Hepatocyte (in vitro differentiated cells): ENCODE data around the gene APOL4.

Experiments
- CTCF ChIP-seq: fragments of 200-600 bp; sonication (generic); IDR thresholded peaks from 2 replicates; pipeline ENCODE4 v1.5.1; 2016; ENCODE audit warnings: antibody characterized with exemption, mild to moderate bottlenecking; ENCODE audit not compliant: poor library complexity
- EZH2 ChIP-seq: fragments of 200-600 bp; sonication (generic); IDR thresholded peaks from 2 replicates; pipeline ENCODE4 v1.6.1; 2016; ENCODE audit warnings: antibody characterized with exemption, mild to moderate bottlenecking, borderline replicate concordance
- EZH2phosphoT487 ChIP-seq: fragments of 200-600 bp; sonication (generic); IDR thresholded peaks from one replicate; pipeline ENCODE4 v1.6.1; 2018; ENCODE audit warnings: antibody characterized with exemption, mild to moderate bottlenecking, low read depth, moderate library complexity; ENCODE audit not compliant: unreplicated experiment, severe bottlenecking

DNA sequence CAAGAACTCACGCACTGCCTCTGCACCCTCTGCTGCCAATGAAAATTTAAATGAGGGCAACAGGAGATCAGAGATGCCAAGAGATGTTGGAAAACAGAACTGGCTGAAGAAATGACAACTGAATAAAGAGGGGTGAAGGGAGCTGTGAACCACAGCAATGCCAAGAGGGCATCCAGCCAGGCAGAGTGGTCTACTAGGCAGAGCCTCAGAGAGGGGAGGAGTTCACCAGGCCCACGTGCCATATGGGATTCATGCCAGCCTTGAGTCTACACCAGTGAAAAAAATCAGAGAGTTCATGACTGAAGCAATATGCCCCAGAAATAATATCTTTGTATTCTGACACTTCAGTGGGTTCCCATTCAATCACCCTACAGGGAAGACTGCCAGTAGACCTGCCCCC is 33.3 kb upstream of the APOL4 start:
- no peak for TF ChIP-seq CTCF
- TF ChIP-seq EZH2phosphoT487, result no peak
- TF ChIP-seq EZH2, result no peak
